ENCODE measurements around the gene BMPER.

DNA sequence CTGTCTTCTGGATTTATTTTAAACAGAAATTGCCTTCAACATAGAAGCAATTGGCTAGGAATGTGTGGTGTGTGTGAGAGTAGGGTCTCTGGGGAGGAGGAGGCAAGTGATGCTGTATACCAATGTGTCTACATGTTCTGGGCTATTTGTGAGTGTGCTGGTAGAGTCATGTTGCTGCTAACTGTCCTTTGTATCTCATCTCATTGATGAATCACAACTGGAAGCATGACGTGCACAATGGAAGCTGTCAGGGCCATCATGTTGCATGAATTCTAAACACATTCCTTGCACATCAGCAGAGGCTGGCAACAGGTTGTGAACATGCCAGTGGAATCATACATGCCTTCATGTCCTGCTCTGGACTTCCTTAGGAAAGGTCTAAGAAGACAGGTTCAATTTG, 199.7 kb downstream of the BMPER start:
- TF ChIP-seq, protein P1, sequence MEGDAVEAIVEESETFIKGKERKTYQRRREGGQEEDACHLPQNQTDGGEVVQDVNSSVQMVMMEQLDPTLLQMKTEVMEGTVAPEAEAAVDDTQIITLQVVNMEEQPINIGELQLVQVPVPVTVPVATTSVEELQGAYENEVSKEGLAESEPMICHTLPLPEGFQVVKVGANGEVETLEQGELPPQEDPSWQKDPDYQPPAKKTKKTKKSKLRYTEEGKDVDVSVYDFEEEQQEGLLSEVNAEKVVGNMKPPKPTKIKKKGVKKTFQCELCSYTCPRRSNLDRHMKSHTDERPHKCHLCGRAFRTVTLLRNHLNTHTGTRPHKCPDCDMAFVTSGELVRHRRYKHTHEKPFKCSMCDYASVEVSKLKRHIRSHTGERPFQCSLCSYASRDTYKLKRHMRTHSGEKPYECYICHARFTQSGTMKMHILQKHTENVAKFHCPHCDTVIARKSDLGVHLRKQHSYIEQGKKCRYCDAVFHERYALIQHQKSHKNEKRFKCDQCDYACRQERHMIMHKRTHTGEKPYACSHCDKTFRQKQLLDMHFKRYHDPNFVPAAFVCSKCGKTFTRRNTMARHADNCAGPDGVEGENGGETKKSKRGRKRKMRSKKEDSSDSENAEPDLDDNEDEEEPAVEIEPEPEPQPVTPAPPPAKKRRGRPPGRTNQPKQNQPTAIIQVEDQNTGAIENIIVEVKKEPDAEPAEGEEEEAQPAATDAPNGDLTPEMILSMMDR (IDR thresholded peaks at IDR 0.05), result no peak
- no peak for TF ChIP-seq POLR2A (IDR thresholded peaks at IDR 0.05)

Data from adrenal gland (tissue), 5 donors.